Measurements from ENCODE around the gene FADS3. TPM values are rescaled to one million over a fixed set of nuclear protein-coding genes. Genes with fewer than 3 reads are reported as not detected.

Gene FADS3
- total and polyA plus RNA-seq, 9 of the 15 experiments (the other 6 are each of a cell fraction or from before 2014, with no cell fraction given) = 0.97 to 148 (median 92.7) TPM

- no peak for TF ChIP-seq RBM34 (IDR thresholded peaks at IDR 0.05; ENCODE audit: borderline replicate concordance, insufficient read depth, low read length)
- no peak for TF ChIP-seq FUS (optimal IDR thresholded peaks at IDR 0.05; ENCODE audit: low read depth, low read length)
- no peak for TF ChIP-seq SIN3B (IDR thresholded peaks at IDR 0.05; ENCODE audit: low read depth)
- no peak for TF ChIP-seq ZZZ3 (IDR thresholded peaks at IDR 0.05)
- TF ChIP-seq, protein P1, sequence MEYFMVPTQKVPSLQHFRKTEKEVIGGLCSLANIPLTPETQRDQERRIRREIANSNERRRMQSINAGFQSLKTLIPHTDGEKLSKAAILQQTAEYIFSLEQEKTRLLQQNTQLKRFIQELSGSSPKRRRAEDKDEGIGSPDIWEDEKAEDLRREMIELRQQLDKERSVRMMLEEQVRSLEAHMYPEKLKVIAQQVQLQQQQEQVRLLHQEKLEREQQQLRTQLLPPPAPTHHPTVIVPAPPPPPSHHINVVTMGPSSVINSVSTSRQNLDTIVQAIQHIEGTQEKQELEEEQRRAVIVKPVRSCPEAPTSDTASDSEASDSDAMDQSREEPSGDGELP (CRISPR knock-in tag; IDR thresholded peaks at IDR 0.05; ENCODE audit: borderline replicate concordance) = peak; percentile 22; the same call in 1 of the 2 replicates
- no peak for TF ChIP-seq RFX1 (IDR thresholded peaks at IDR 0.05)
- TF ChIP-seq CAMTA2 (CRISPR knock-in tag; conservative IDR thresholded peaks at IDR 0.05) = no peak
- no peak for TF ChIP-seq FOXJ2 (tag; IDR thresholded peaks at IDR 0.05)
- TF ChIP-seq RCOR1 (IDR thresholded peaks at IDR 0.05; ENCODE audit: borderline replicate concordance in 1 of 2, low read depth in 2 of 2, low read length in 2 of 2) = 0 out of 4 replicates have a peak, but pooled peaks of 1 of the 2 experiments have one; percentile 14
- TF ChIP-seq EP400 (IDR thresholded peaks at IDR 0.05) = no peak
- TF ChIP-seq HDAC3 (IDR thresholded peaks at IDR 0.05; ENCODE audit: borderline replicate concordance, partially characterized antibody) = no peak
- no peak for TF ChIP-seq ZNF280B (CRISPR knock-in tag; IDR thresholded peaks at IDR 0.05)
- TF ChIP-seq ZNF551 (CRISPR knock-in tag; IDR thresholded peaks at IDR 0.05) = no peak
- peak; percentile 86 for TF ChIP-seq REST (IDR thresholded peaks at IDR 0.05; ENCODE audit: borderline replicate concordance)
- no peak for TF ChIP-seq REST (CRISPR knock-in tag; IDR thresholded peaks at IDR 0.05; ENCODE audit: low read depth)
- TF ChIP-seq GTF2F1 (IDR thresholded peaks at IDR 0.05; ENCODE audit: low read depth, low read length) = no peak
- TF ChIP-seq CC2D1A (IDR thresholded peaks at IDR 0.05) = no peak
- TF ChIP-seq SMC3 (conservative IDR thresholded peaks at IDR 0.05; ENCODE audit: insufficient read depth, low read depth, low read length) = 0 out of 2 replicates have a peak, but pooled peaks have one; percentile 16
- no peak for TF ChIP-seq ZNF282 (CRISPR knock-in tag; IDR thresholded peaks at IDR 0.05)
- TF ChIP-seq, protein P2, sequence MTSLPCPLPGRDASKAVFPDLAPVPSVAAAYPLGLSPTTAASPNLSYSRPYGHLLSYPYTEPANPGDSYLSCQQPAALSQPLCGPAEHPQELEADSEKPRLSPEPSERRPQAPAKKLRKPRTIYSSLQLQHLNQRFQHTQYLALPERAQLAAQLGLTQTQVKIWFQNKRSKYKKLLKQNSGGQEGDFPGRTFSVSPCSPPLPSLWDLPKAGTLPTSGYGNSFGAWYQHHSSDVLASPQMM (CRISPR knock-in tag; IDR thresholded peaks at IDR 0.05) = no peak
Observed at GRCh38 chr11:61901397-61901796, 10.1 kb upstream of the FADS3 start (continued).

Data from K562 (cell line).